SK-N-SH (cell line): ENCODE results near the gene ZNF609. TPM values are rescaled to one million over a fixed set of nuclear protein-coding genes. Genes with fewer than 3 reads are reported as not detected.

Experiments used
- CTCF ChIA-PET: fragments of 300-600, 350-600 bp; formaldehyde crosslinking; extraction: SDS; loops from one replicate; lab custom pipeline; 2021; lab: Yijun Ruan, JAX
- POLR2A ChIA-PET: fragments of 350-600 bp; sonication (Branson Sonifier 250); formaldehyde crosslinking; extraction: SDS; loops from one replicate; lab custom pipeline; 2020; ENCODE audit warnings: antibody characterized with exemption, inconsistent platforms; lab: Yijun Ruan, JAX
- DNase-seq: peaks from one replicate; pipeline ENCODE4 v3.0.0; 2012
- H2AFZ ChIP-seq: fragments of 200-600 bp; sonication (generic); 2 replicates; pipeline ENCODE4 v1.8.1; 2016; ENCODE audit warnings: antibody characterized with exemption, mild to moderate bottlenecking, low read depth
- H3F3A ChIP-seq: fragments of 200-600 bp; sonication (generic); replicated peaks from 2 replicates; pipeline ENCODE3; 2016; ENCODE audit warnings: antibody characterized with exemption, mild to moderate bottlenecking; ENCODE audit not compliant: insufficient read depth
- H3K27ac ChIP-seq, 2 experiments: fragments of 200-500 bp in 1 of 2; fragments of 200-600 bp in 1 of 2; sonication (Bioruptor generic) in 1 of 2; sonication (generic), shearing (Covaris generic) in 1 of 2; 2 replicates each; pipeline versions ENCODE4 v1.5.1 to v1.6.1; 2014 to 2016; ENCODE audit warnings: low read depth in 2 of 2, inconsistent platforms in 1 of 2, low read length in 1 of 2, mild to moderate bottlenecking in 1 of 2, mixed read lengths in 1 of 2
- H3K27me3 ChIP-seq: fragments of 200-600 bp; sonication (generic), shearing (Covaris generic); 2 replicates; pipeline ENCODE4 v1.6.1; 2016; ENCODE audit warnings: mixed run types; ENCODE audit not compliant: insufficient read depth
- H3K36me3 ChIP-seq, 2 experiments: fragments of 200-500 bp in 1 of 2; fragments of 200-600 bp in 1 of 2; sonication (Bioruptor generic) in 1 of 2; sonication (generic) in 1 of 2; replicated peaks in 1 of 2; 2 replicates each; pipeline versions ENCODE3 to v1.5.1; 2014 to 2016; ENCODE audit warnings: low read length in 1 of 2, mild to moderate bottlenecking in 1 of 2; ENCODE audit not compliant: insufficient read depth in 2 of 2, control insufficient read depth in 1 of 2
- H3K4me1 ChIP-seq, 2 experiments: fragments of 200-500 bp in 1 of 2; fragments of 200-600 bp in 1 of 2; sonication (Bioruptor generic) in 1 of 2; sonication (generic), shearing (Covaris generic) in 1 of 2; 2 replicates each; pipeline versions ENCODE4 v1.5.1 to v1.6.1; 2014 to 2016; ENCODE audit warnings: low read depth in 1 of 2, low read length in 1 of 2, mixed run types in 1 of 2; ENCODE audit not compliant: insufficient read depth in 2 of 2, control insufficient read depth in 1 of 2
- H3K4me2 ChIP-seq: fragments of 200-600 bp; sonication (generic), shearing (Covaris generic); 2 replicates; pipeline ENCODE4 v1.6.1; 2017; ENCODE audit warnings: mixed run types
- H3K4me3 ChIP-seq, 2 experiments: fragments of 200-500 bp in 1 of 2; fragments of 200-600 bp in 1 of 2; sonication (Bioruptor generic) in 1 of 2; sonication (generic), shearing (Covaris generic) in 1 of 2; 2 replicates each; pipeline versions ENCODE4 v1.5.1 to v1.8.1; 2014 to 2016; ENCODE audit warnings: low read depth in 2 of 2, inconsistent platforms in 1 of 2, low read length in 1 of 2, mild to moderate bottlenecking in 1 of 2, mixed read lengths in 1 of 2, moderate library complexity in 1 of 2
- H3K79me2 ChIP-seq: fragments of 200-600 bp; sonication (generic); 2 replicates; pipeline ENCODE4 v1.8.1; 2017; ENCODE audit warnings: mild to moderate bottlenecking; ENCODE audit not compliant: insufficient read depth
- H3K9ac ChIP-seq: fragments of 200-600 bp; sonication (generic); 2 replicates; pipeline ENCODE4 v1.6.1; 2017; ENCODE audit warnings: mixed run types
- H3K9me2 ChIP-seq: fragments of 200-600 bp; sonication (generic); 2 replicates; pipeline ENCODE4 v1.6.1; 2017; ENCODE audit warnings: mixed run types
- H3K9me3 ChIP-seq: fragments of 200-600 bp; sonication (generic); 2 replicates; pipeline ENCODE4 v1.6.1; 2017; ENCODE audit warnings: mixed run types, mild to moderate bottlenecking, moderate library complexity
- H4K20me1 ChIP-seq: fragments of 200-600 bp; sonication (generic); 2 replicates; pipeline ENCODE4 v1.6.1; 2017; ENCODE audit warnings: mild to moderate bottlenecking, mixed run types; ENCODE audit not compliant: insufficient read depth
- ELF1 ChIP-seq: IDR thresholded peaks from 2 replicates; pipeline ENCODE4 v1.4.0; 2012
- EP300 ChIP-seq, 2 experiments: IDR thresholded peaks; 2 replicates each; pipeline versions ENCODE4 v1.4.0 to v1.6.1; 2012; ENCODE audit warnings: borderline replicate concordance in 1 of 2, low read depth in 1 of 2, low read length in 1 of 2
- GATA2 ChIP-seq: sonication (generic); formaldehyde crosslinking; IDR thresholded peaks from 2 replicates; pipeline ENCODE4 v1.5.0; 2020; ENCODE audit warnings: mild to moderate bottlenecking, missing genetic modification reagents
- MXI1 ChIP-seq: IDR thresholded peaks from 2 replicates; pipeline ENCODE4 v1.6.1; 2012; ENCODE audit warnings: mild to moderate bottlenecking, low read depth, low read length, improper control_type of control experiment
- PBX3 ChIP-seq: IDR thresholded peaks from 2 replicates; pipeline ENCODE4; 2012
- SMC3 ChIP-seq: IDR thresholded peaks from 2 replicates; pipeline ENCODE4 v1.6.1; 2012; ENCODE audit warnings: low read depth, low read length, improper control_type of control experiment
- ZBTB33 ChIP-seq: IDR thresholded peaks from 2 replicates; pipeline ENCODE4 v1.4.0; 2012; ENCODE audit warnings: low read depth, borderline replicate concordance
- WGBS: methylation state at CpG from one replicate; pipeline ENCODE4 v1.1.6; 2017; ENCODE audit warnings: low lambda C conversion rate; 5-methylcytosine and 5-hydroxymethylcytosine counted together
- polyA plus RNA-seq, 3 experiments: library from polyadenylated mRNA; depleted of rRNA; stranded (reverse); fragments of >200 nt; gene quantifications; 2 replicates each; pipeline ENCODE4 v1.2.3, GENCODE V29; 2012

The ZNF609 gene
- polyA plus RNA-seq, 1 of the 3 experiments (the other 2 are of a cell fraction) = 12.6 TPM

DNA sequence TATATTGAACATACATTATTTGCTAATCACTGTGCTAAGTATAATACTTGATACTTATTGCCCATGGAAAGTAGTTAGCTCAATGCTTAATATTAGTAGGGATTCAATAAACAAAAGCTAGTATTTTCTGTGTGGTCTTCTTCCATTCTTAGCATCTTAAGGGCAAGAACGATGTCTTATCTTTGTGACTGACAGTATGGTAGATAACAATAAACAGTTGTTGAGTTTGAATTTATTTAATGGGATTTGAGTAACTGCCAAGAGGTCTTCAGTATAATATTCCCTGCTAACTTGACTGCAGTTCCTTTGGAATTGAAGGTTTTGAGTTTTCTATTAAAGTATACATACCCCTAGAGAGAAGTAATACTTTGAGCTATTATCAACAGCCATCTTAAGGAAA, 70.1 kb downstream of the ZNF609 start:
- Histone ChIP-seq H3K79me2 (peaks cover 99% of the 10 kb centered on the region), H3F3A (peaks cover 29% of the 10 kb centered on the region), H2AFZ (no peak overlapping the region), H3K4me3 (no peak overlapping the region), H3K9me3 (no peaks in the 10 kb centered on the region), H3K9ac (no peak overlapping the region), H3K27ac (no peak overlapping the region), H3K4me1 (peaks cover 0 to 23% of the 10 kb centered on the region in 2 experiments; a peak in 1 of 4 replicates), H3K36me3 (peaks cover 0 to 4% of the 10 kb centered on the region in 2 experiments), H3K4me2 (no peak overlapping the region), H3K9me2 (no peaks in the 10 kb centered on the region), H3K27me3 (no peaks in the 10 kb centered on the region), H4K20me1 (peaks cover 9% of the 10 kb centered on the region; the same call in 1 of the 2 replicates)
- DNase-seq = no peak
- WGBS = 70% methylated on average over 1 of the region's 1 CpG
- TF ChIP-seq ZBTB33 (no peak), EP300 (IDR thresholded peaks at IDR 0.05; ENCODE audit: borderline replicate concordance in 1 of 2, low read depth in 1 of 2, low read length in 1 of 2) (no peak), PBX3 (no peak)
- ChIA-PET POLR2A (interaction anchor here (1.4 kb wide), 1 partner anchor 143 kb away, joined by 3 read pairs; the partner anchor contains the start of gene TRIP4), CTCF (interaction anchor here (1.3 kb wide), 1 partner anchor 11 kb away, joined by 4 read pairs; no protein-coding TSS in a partner anchor)

- ChIA-PET CTCF (interaction anchor here (0.6 to 1.3 kb wide), 2 partner anchors 12 to 311 kb away, joined by 3 to 4 read pairs; no protein-coding TSS in a partner anchor), POLR2A (interaction anchor here (1.4 kb wide), 1 partner anchor 143 kb away, joined by 3 read pairs; the partner anchor contains the start of gene TRIP4)
- Histone ChIP-seq H3K4me1 (peaks cover 0 to 23% of the 10 kb centered on the region in 2 experiments; a peak in 1 of 4 replicates), H3K9me2 (no peaks in the 10 kb centered on the region), H3K27ac (no peak overlapping the region), H3K4me2 (no peak overlapping the region), H4K20me1 (peaks cover 9% of the 10 kb centered on the region; the same call in 1 of the 2 replicates), H3F3A (peaks cover 29% of the 10 kb centered on the region), H3K9me3 (no peaks in the 10 kb centered on the region), H3K36me3 (peaks cover 0 to 4% of the 10 kb centered on the region in 2 experiments), H2AFZ (no peak overlapping the region), H3K4me3 (no peak overlapping the region), H3K27me3 (no peaks in the 10 kb centered on the region), H3K9ac (no peak overlapping the region), H3K79me2 (peaks cover 97% of the 10 kb centered on the region)
- DNase-seq = no peak
- TF ChIP-seq GATA2 (CRISPR knock-in tag) (no peak), MXI1 (no peak), ELF1 (no peak), EP300 (IDR thresholded peaks at IDR 0.05; ENCODE audit: borderline replicate concordance in 1 of 2, low read depth in 1 of 2, low read length in 1 of 2) (no peak), SMC3 (no peak)
Measured at GRCh38 chr15:64530918-64531317, 70.5 kb downstream of the ZNF609 start.
